ENCODE measurements around the gene MBP.
"Not testable (repeated sequence)": the region's sequence is repeated elsewhere in the genome, so short reads cannot be mapped to it uniquely, and the experiment has no call there.

The MBP gene

GRCh38 chr18:76982038-76982437, 150.5 kb downstream of the MBP start:
- no peak for DNase-seq

GRCh38 chr18:76981396-76981968, 151.1 kb downstream of the MBP start:
- no peak for DNase-seq

GRCh38 chr18:76980663-76981395, 151.8 kb downstream of the MBP start:
- no peak for DNase-seq

DNA sequence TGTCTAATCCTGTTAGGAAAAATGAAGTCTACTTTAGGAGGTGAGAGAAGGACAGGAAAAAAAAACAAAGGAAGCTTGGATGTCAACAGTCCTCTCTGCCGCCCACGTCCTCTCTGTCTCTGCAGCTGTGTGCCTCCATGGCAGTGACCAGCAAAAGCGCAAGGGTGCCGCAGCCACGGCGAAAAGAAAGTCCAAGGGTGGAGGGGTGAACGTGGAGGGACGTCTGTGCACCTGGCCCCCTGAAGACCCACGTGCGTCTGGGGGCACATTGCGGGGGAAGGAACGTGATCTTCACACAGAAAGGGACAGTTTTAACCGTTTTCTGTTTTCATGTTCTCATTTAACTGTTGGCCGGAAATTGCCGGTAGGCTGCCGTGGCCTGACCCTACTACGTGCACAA, 152.7 kb downstream of the MBP start:
- DNase-seq = no peak

DNA sequence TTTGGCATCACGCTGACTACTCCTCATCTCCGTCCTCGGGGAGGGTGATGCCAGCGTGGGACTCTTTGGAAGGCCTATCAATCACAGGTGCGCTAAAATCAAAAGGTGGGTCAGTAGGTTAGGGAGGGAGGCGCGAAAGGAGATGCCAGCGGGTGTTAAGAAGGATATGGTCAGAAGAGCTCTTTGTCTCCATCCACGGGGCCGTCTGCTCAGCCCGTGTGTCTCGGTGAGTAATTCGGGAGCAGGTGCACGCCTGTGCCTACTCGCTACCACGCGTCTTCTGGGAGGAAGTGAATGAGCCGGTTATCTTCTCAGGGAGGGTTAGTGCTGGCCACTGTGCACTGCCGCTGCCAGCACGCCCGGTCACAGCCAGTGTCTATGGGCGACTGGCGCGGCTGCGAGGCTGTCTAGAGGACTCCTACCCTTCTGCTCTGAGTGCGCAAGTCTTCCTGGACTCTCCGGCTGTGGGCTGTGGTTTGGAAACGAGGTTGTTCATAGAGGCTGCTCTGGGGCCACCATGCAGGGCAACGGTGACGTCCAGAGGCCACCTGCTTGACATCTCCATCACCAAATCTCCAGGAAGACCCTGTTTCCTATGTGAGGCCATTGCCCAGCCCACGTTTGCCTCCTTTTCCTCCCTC, 153.4 kb downstream of the MBP start:
- no peak for DNase-seq

GRCh38 chr18:76978616-76979015, 154.0 kb downstream of the MBP start:
- no peak for DNase-seq

GRCh38 chr18:76977684-76978232, 154.8 kb downstream of the MBP start:
- DNase-seq = no peak

DNA sequence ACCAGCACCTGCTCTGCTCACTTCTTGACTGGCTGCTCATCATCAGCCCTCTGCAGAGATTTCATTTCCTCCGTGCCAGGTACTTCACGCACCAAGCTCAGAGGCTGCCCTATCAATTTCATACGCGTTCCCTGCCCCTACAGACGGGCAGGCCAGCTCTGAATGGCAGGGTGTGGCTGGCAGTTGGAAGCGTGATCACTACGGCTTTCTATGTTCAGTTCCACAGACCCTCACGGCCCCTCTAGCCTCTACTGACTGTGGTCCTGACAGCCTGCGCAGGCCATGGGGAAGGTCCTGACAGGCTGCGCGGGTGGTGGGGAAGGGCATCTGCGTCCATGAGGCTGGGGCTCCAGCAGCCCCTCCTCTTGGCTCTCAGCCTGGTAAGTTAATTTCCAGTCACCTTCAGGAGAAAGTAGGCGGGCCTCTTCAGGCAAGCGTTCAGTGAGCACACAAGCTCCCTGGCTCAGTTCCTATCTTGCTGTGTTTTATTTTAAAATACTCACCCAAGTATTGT, 155.4 kb downstream of the MBP start:
- no peak for DNase-seq

- DNase-seq = no peak
Observed at GRCh38 chr18:76975577-76976110, 156.9 kb downstream of the MBP start.

- no peak for DNase-seq
Observed at GRCh38 chr18:76974386-76974785, 158.2 kb downstream of the MBP start.

GRCh38 chr18:76973520-76974266, 158.9 kb downstream of the MBP start:
- no peak for DNase-seq

GRCh38 chr18:76972846-76973519, 159.6 kb downstream of the MBP start:
- no peak for DNase-seq

- no peak for DNase-seq
Observed at GRCh38 chr18:76972241-76972640, 160.3 kb downstream of the MBP start.

GRCh38 chr18:76970770-76971559, 161.6 kb downstream of the MBP start:
- DNase-seq = no peak

GRCh38 chr18:76967721-76968472, 164.7 kb downstream of the MBP start:
- no peak for DNase-seq

DNA sequence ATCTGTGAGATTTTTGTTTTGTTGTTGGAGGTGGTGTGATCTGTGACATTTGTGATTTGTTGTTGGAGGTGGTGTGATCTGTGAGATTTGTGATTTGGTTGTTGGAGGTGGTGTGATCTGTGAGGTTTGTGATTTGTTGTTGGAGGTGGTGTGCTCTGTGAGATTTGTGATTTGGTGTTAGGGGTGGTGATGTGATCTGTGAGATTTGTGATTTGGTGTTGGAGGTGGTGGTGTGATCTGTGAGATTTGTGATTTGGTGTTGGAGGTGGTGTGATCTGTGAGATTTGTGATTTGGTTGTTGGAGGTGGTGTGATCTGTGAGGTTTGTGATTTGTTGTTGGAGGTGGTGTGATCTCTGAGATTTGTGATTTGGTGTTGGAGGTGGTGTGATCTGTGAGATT, 165.3 kb downstream of the MBP start:
- not testable (repeated sequence) for DNase-seq

DNA sequence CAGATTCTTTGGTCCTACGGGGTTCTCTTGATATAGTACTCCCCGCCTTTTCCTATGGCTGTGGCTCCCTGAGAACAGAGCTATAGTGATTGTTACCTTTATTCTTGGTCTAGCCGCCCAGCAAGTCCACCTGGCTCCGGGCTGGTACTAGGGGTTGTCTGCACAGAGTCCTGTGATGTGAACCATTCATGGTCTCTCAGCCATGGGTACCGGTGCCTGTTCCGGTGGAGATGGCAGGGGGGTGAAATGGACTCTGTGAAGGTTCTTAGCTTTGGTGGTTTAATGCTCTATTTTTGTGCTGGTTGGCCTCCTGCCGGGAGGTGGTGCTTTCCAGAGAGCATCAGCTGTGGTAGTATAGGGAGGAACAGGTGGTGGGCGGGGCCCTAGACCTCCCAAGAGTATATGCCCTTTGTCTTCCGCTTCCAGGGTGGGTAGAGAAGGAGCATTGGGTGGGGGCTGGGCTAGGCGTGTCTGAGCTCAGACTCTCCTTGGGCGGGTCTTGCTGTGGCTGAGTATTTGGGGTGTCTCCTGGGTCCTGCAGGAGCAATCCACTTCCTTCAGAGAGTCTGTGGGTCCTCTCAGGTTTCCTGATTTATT, 166.9 kb downstream of the MBP start:
- DNase-seq = not testable (repeated sequence)

DNA sequence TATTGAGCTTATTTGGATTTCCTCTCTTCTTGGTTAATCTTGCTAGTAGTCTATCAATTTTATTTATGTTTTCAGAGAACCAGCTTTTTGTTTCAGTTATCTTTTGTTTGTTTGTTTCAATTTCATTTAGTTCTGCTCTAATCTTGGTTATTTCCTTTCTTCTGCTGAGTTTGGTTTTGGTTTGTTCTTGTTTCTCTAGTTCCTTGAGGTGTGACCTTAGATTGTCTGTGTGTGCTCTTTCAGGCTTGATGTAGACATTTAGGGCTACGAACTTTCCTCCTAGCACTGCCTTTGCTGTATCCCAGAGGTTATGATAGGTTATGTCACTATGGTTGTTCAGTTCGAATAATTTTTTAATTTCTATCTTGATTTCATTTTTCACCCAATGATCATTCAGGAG, 168.6 kb downstream of the MBP start:
- no peak for DNase-seq

- no peak for DNase-seq
Observed at GRCh38 chr18:76962851-76963250, 169.7 kb downstream of the MBP start.

GRCh38 chr18:76960528-76961035, 172.0 kb downstream of the MBP start:
- no peak for DNase-seq
